Left ventricle myocardium inferior (tissue), 1 donor: ENCODE data around the gene TNIK. TPM values are rescaled to one million over a fixed set of nuclear protein-coding genes. Genes with fewer than 3 reads are reported as not detected.

Source experiments
- DNase-seq: peaks from one replicate; pipeline ENCODE4 v3.0.0-alpha.2; 2020
- H3K27ac ChIP-seq: fragments of 200-600 bp; replicated peaks from 2 replicates; pipeline ENCODE4 v1.8.0; 2021
- H3K27me3 ChIP-seq: fragments of 200-600 bp; 2 replicates; pipeline ENCODE4 v1.8.0; 2021; ENCODE audit warnings: low read depth
- H3K36me3 ChIP-seq: fragments of 200-600 bp; 2 replicates; pipeline ENCODE4 v1.8.0; 2021
- H3K4me1 ChIP-seq: fragments of 200-600 bp; 2 replicates; pipeline ENCODE4 v1.8.0; 2021
- H3K4me3 ChIP-seq: fragments of 200-600 bp; 2 replicates; pipeline ENCODE4 v1.8.0; 2021; ENCODE audit warnings: mild to moderate bottlenecking, moderate library complexity
- H3K9me3 ChIP-seq: fragments of 200-600 bp; replicated peaks from 2 replicates; pipeline ENCODE4 v1.8.0; 2021
- intact Hi-C: fragments of 100-400 bp; cut with micrococcal nuclease; formaldehyde crosslinking; loops from one replicate; pipeline ENCODE4 v1.11.0; 2022
- total RNA-seq: library from RNA; stranded (reverse); fragmentation: NEBNext Ultra II Directional; extraction: Animal tissue kit (Norgen Biotek cat#: 25700); gene quantifications from one replicate; pipeline ENCODE4 v1.2.1, GENCODE V29; 2021
- TF ChIP-seq, protein P1 (sequence below): fragments of 200-600 bp; IDR thresholded peaks from 2 replicates; pipeline ENCODE4 v1.8.0; 2021; ENCODE audit warnings: antibody characterized with exemption, mild to moderate bottlenecking, borderline replicate concordance
- donor health status: DM: no; HTN: yes; CAD: no; lungs with severe emphysema.

Gene TNIK
- total RNA-seq, 1 donor from 2014 or later: 28.6 TPM

- H3K9me3 ChIP-seq: peaks cover 5% of the 10 kb centered on the region
- intact Hi-C loops: no loop called here
- no peak overlapping the region for H3K4me3 ChIP-seq
- no peak overlapping the region for H3K27ac ChIP-seq
- no peak for DNase-seq
- no peaks in the 10 kb centered on the region for H3K36me3 ChIP-seq
- H3K4me1 ChIP-seq: no peaks in the 10 kb centered on the region
- no peaks in the 10 kb centered on the region for H3K27me3 ChIP-seq
- TF ChIP-seq, protein P1, sequence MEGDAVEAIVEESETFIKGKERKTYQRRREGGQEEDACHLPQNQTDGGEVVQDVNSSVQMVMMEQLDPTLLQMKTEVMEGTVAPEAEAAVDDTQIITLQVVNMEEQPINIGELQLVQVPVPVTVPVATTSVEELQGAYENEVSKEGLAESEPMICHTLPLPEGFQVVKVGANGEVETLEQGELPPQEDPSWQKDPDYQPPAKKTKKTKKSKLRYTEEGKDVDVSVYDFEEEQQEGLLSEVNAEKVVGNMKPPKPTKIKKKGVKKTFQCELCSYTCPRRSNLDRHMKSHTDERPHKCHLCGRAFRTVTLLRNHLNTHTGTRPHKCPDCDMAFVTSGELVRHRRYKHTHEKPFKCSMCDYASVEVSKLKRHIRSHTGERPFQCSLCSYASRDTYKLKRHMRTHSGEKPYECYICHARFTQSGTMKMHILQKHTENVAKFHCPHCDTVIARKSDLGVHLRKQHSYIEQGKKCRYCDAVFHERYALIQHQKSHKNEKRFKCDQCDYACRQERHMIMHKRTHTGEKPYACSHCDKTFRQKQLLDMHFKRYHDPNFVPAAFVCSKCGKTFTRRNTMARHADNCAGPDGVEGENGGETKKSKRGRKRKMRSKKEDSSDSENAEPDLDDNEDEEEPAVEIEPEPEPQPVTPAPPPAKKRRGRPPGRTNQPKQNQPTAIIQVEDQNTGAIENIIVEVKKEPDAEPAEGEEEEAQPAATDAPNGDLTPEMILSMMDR: no peak
Measured at GRCh38 chr3:171504376-171504775, 44.2 kb upstream of the TNIK start.

DNA sequence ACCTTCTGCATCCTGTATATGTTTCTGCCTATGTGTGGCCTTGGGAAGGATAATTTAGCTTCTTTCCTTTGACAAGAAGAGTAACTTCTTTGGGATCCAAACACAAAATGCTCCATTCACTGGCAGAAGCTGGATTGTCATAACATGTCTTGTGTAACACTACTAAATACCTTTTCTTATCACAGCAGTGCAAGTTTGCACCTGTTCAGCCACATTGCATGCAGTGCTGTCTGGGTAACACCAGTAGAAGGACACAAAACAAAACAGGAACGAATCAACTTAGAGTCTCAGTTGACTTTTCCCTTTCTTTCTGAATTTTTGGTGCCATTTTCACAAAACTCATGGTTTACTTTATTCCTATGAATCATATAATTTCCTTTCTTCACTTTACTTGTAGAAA, 43.6 kb upstream of the TNIK start:
- no peaks in the 10 kb centered on the region for H3K27me3 ChIP-seq
- no peak overlapping the region for H3K27ac ChIP-seq
- intact Hi-C loops: no loop called here
- no peak overlapping the region for H3K4me3 ChIP-seq
- H3K36me3 ChIP-seq: no peaks in the 10 kb centered on the region
- peaks cover 5% of the 10 kb centered on the region for H3K9me3 ChIP-seq
- TF ChIP-seq, protein P1: no peak
- no peak for DNase-seq
- H3K4me1 ChIP-seq: no peaks in the 10 kb centered on the region

DNA sequence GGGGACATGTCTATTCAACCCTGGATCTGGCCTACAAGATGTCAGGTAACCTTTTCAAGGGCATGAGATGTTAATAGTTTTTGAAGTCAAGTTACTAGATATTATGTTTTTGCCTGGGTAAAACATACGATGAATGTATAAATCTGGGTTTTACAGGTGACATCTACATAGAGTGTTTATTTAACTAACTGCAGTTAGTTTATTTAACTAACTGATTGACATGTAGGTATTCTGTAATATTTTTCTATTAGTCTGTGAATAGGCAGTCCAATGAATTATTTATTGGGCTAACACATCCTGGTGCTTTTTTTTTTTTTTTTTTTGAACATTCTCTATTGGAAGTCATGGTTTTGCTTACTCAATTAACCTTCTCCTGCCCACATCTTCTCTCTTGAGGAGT, 38.7 kb upstream of the TNIK start:
- Histone ChIP-seq H3K36me3 (no peaks in the 10 kb centered on the region), H3K4me1 (no peaks in the 10 kb centered on the region), H3K4me3 (no peak overlapping the region), H3K27ac (no peak overlapping the region), H3K9me3 (no peaks in the 10 kb centered on the region), H3K27me3 (no peaks in the 10 kb centered on the region)
- TF ChIP-seq, protein P1: no peak
- intact Hi-C loops: no loop called here
- DNase-seq: no peak

DNA sequence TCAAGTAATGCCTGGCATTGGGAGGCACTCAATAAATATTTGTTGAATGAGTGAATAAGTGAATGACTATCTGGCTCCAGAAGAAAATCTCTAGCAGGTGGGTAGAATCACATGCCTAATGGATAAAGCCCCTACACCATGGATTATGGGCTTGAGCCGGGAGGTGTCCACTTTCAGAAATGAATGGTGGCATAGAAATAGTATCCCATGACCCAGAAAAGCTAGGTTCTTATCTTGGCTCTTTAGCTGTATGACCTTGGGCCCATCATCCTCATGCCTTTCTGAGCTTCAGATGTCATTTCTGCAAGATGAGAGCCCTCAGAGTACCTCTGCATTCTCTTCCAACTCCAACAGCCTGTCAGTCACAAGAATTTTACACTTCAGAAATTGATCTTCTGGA, 37.3 kb upstream of the TNIK start:
- no peak overlapping the region for H3K4me3 ChIP-seq
- TF ChIP-seq, protein P1: no peak
- no peak for DNase-seq
- no peaks in the 10 kb centered on the region for H3K4me1 ChIP-seq
- no peak overlapping the region for H3K27ac ChIP-seq
- no peaks in the 10 kb centered on the region for H3K9me3 ChIP-seq
- H3K36me3 ChIP-seq: no peaks in the 10 kb centered on the region
- intact Hi-C loops: no loop called here
- no peaks in the 10 kb centered on the region for H3K27me3 ChIP-seq

- H3K9me3 ChIP-seq: no peaks in the 10 kb centered on the region
- intact Hi-C loops: no loop called here
- TF ChIP-seq, protein P1: no peak
- no peaks in the 10 kb centered on the region for H3K27me3 ChIP-seq
- H3K36me3 ChIP-seq: no peaks in the 10 kb centered on the region
- no peaks in the 10 kb centered on the region for H3K4me1 ChIP-seq
- H3K4me3 ChIP-seq: no peak overlapping the region
- no peak for DNase-seq
- H3K27ac ChIP-seq: no peak overlapping the region
Measured at GRCh38 chr3:171495413-171495812, 35.2 kb upstream of the TNIK start.
